Mesenchymal stem cell (in vitro differentiated cells and primary cell): ENCODE measurements around the gene GRID2.
"Not testable (repeated sequence)": the region's sequence is repeated elsewhere in the genome, so short reads cannot be mapped to it uniquely, and the experiment has no call there.

Experiments
- DNase-seq: peaks from one replicate; pipeline ENCODE4 v3.0.0-alpha.2; 2013
- H2AFZ ChIP-seq: one replicate; pipeline ENCODE4 v1.6.1; 2013; ENCODE audit warnings: low read depth, mild to moderate bottlenecking, control low read depth, inconsistent platforms, low read length, moderate library complexity
- H2AK5ac ChIP-seq: 2 replicates; pipeline ENCODE4 v1.6.1; 2013; ENCODE audit warnings: low read length, moderate library complexity, mild to moderate bottlenecking, inconsistent platforms; ENCODE audit not compliant: severe bottlenecking
- H2BK120ac ChIP-seq: one replicate; pipeline ENCODE4 v1.6.1; 2013; ENCODE audit warnings: low read depth, mild to moderate bottlenecking, inconsistent platforms, low read length, moderate library complexity
- H2BK12ac ChIP-seq, 2 experiments: one replicate each; pipeline ENCODE4 v1.6.1; 2013; ENCODE audit warnings: inconsistent platforms in 2 of 2, low read length in 2 of 2, mild to moderate bottlenecking in 2 of 2, moderate library complexity in 2 of 2, control low read depth in 1 of 2
- H2BK15ac ChIP-seq: one replicate; pipeline ENCODE4 v1.6.1; 2013; ENCODE audit warnings: mild to moderate bottlenecking, low read depth, inconsistent platforms; ENCODE audit not compliant: poor library complexity, severe bottlenecking
- H2BK5ac ChIP-seq: 2 replicates; pipeline ENCODE4 v1.6.1; 2013; ENCODE audit warnings: low read depth, mild to moderate bottlenecking, low read length, control low read depth, inconsistent platforms; ENCODE audit not compliant: poor library complexity, severe bottlenecking
- H3K14ac ChIP-seq, 2 experiments: one replicate each; pipeline ENCODE4 v1.6.1; 2013; ENCODE audit warnings: inconsistent platforms in 2 of 2, low read length in 2 of 2, control low read depth in 1 of 2, mild to moderate bottlenecking in 1 of 2, moderate library complexity in 1 of 2
- H3K18ac ChIP-seq, 2 experiments: one replicate each; pipeline ENCODE4 v1.6.1; 2013; ENCODE audit warnings: inconsistent platforms in 2 of 2, low read length in 2 of 2, control low read depth in 1 of 2, low read depth in 1 of 2, mild to moderate bottlenecking in 1 of 2
- H3K23ac ChIP-seq, 2 experiments: one replicate each; pipeline ENCODE4 v1.6.1; 2013; ENCODE audit warnings: inconsistent platforms in 2 of 2, low read length in 2 of 2, mild to moderate bottlenecking in 2 of 2, moderate library complexity in 2 of 2, control low read depth in 1 of 2
- H3K27ac ChIP-seq: 2 replicates; pipeline ENCODE4 v1.5.1; 2013; ENCODE audit warnings: mild to moderate bottlenecking, moderate library complexity, low read length, control low read depth, inconsistent platforms; ENCODE audit not compliant: poor library complexity, severe bottlenecking
- H3K27me3 ChIP-seq, 2 experiments: 2 replicates each; pipeline versions ENCODE4 v1.6.1 to v1.7.0; 2013; ENCODE audit warnings: low read length in 2 of 2, mild to moderate bottlenecking in 2 of 2, moderate library complexity in 2 of 2, control low read depth in 1 of 2, inconsistent platforms in 1 of 2; ENCODE audit not compliant: control insufficient read depth in 1 of 2, insufficient read depth in 1 of 2
- H3K36me3 ChIP-seq, 2 experiments: 2 replicates each; pipeline versions ENCODE4 v1.6.1 to v1.7.0; 2013; ENCODE audit warnings: low read length in 2 of 2, control low read depth in 1 of 2, inconsistent platforms in 1 of 2, low read depth in 1 of 2, mild to moderate bottlenecking in 1 of 2; ENCODE audit not compliant: insufficient read depth in 2 of 2, control insufficient read depth in 1 of 2
- H3K4ac ChIP-seq, 2 experiments: one replicate each; pipeline ENCODE4 v1.6.1; 2013; ENCODE audit warnings: inconsistent platforms in 2 of 2, low read length in 2 of 2, mild to moderate bottlenecking in 2 of 2, moderate library complexity in 2 of 2, control low read depth in 1 of 2, low read depth in 1 of 2
- H3K4me1 ChIP-seq: 2 replicates; pipeline ENCODE4 v1.6.1; 2013; ENCODE audit warnings: low read depth, low read length, control low read depth; ENCODE audit not compliant: control insufficient read depth, insufficient read depth
- H3K4me2 ChIP-seq: 2 replicates; pipeline ENCODE4 v1.6.1; 2013; ENCODE audit warnings: low read length, mild to moderate bottlenecking, inconsistent platforms; ENCODE audit not compliant: poor library complexity, severe bottlenecking
- H3K4me3 ChIP-seq, 2 experiments: 2 replicates each; pipeline versions ENCODE4 v1.5.1 to v1.7.0; 2013; ENCODE audit warnings: low read length in 2 of 2, mild to moderate bottlenecking in 2 of 2, control low read depth in 1 of 2, low read depth in 1 of 2; ENCODE audit not compliant: insufficient read depth in 1 of 2
- H3K79me1 ChIP-seq: replicated peaks from 2 replicates; pipeline ENCODE4 v1.6.1; 2013; ENCODE audit warnings: mild to moderate bottlenecking, control low read depth, low read length, inconsistent platforms; ENCODE audit not compliant: poor library complexity, severe bottlenecking
- H3K9ac ChIP-seq: 2 replicates; pipeline ENCODE4 v1.7.0; 2013; ENCODE audit warnings: mild to moderate bottlenecking, low read length, moderate library complexity
- H3K9me3 ChIP-seq: 2 replicates; pipeline ENCODE4 v1.7.0; 2013; ENCODE audit warnings: mild to moderate bottlenecking, low read length; ENCODE audit not compliant: control insufficient read depth
- H4K8ac ChIP-seq: one replicate; pipeline ENCODE4 v1.6.1; 2013; ENCODE audit warnings: inconsistent platforms, mild to moderate bottlenecking, low read length, moderate library complexity
- H4K91ac ChIP-seq: one replicate; pipeline ENCODE4 v1.6.1; 2013; ENCODE audit warnings: mild to moderate bottlenecking, low read length, inconsistent platforms
- WGBS: methylation state at CpG from one replicate; pipeline ENCODE4 v1.1.7; 2013; ENCODE audit warnings: mixed read lengths; 5-methylcytosine and 5-hydroxymethylcytosine counted together

Gene GRID2

GRCh38 chr4:93289241-93289640 is 985.5 kb downstream of the GRID2 start:
- WGBS = 100% methylated on average over 2 of the region's 2 CpGs
- Histone ChIP-seq H3K27me3 (no peaks in the 10 kb centered on the region), H3K9me3 (no peaks in the 10 kb centered on the region), H2BK120ac (no peak overlapping the region), H2BK15ac (no peak overlapping the region), H3K79me1 (no peaks in the 10 kb centered on the region), H2BK5ac (no peak overlapping the region), H2BK12ac (no peak overlapping the region), H3K18ac (no peak overlapping the region), H3K4ac (no peak overlapping the region), H3K4me3 (no peak overlapping the region), H3K27ac (no peak overlapping the region), H3K23ac (no peak overlapping the region), H3K4me1 (no peaks in the 10 kb centered on the region), H2AK5ac (no peak overlapping the region), H3K36me3 (no peaks in the 10 kb centered on the region), H4K8ac (no peak overlapping the region), H3K14ac (no peak overlapping the region), H4K91ac (no peak overlapping the region), H3K4me2 (no peak overlapping the region), H3K9ac (no peak overlapping the region), H2AFZ (no peak overlapping the region)
- DNase-seq = no peak

GRCh38 chr4:93289831-93290230 is 986.1 kb downstream of the GRID2 start:
- Histone ChIP-seq H2AFZ (no peak overlapping the region), H4K8ac (no peak overlapping the region), H3K4me3 (no peak overlapping the region), H2BK15ac (no peak overlapping the region), H2AK5ac (no peak overlapping the region), H3K36me3 (no peaks in the 10 kb centered on the region), H3K4me2 (no peak overlapping the region), H3K4me1 (no peaks in the 10 kb centered on the region), H3K9me3 (no peaks in the 10 kb centered on the region), H3K9ac (no peak overlapping the region), H2BK5ac (no peak overlapping the region), H3K23ac (no peak overlapping the region), H3K27ac (no peak overlapping the region), H4K91ac (no peak overlapping the region), H2BK12ac (no peak overlapping the region), H3K4ac (no peak overlapping the region), H3K18ac (no peak overlapping the region), H3K79me1 (no peaks in the 10 kb centered on the region), H3K14ac (no peak overlapping the region), H3K27me3 (no peaks in the 10 kb centered on the region), H2BK120ac (no peak overlapping the region)
- no peak for DNase-seq
- no CpG with 5 or more reads among the region's 2 CpGs for WGBS

GRCh38 chr4:93299118-93299517 is 995.4 kb downstream of the GRID2 start:
- no peak overlapping the region for H3K9ac ChIP-seq
- H3K4me1 ChIP-seq = no peaks in the 10 kb centered on the region
- H2AFZ ChIP-seq = no peak overlapping the region
- H2BK120ac ChIP-seq = no peak overlapping the region
- no peak overlapping the region for H2BK15ac ChIP-seq
- H3K4me2 ChIP-seq = no peak overlapping the region
- 96% methylated on average over 4 of the region's 5 CpGs for WGBS
- no peaks in the 10 kb centered on the region for H3K9me3 ChIP-seq
- H3K4ac ChIP-seq = no peak overlapping the region
- H3K79me1 ChIP-seq = no peaks in the 10 kb centered on the region
- H2BK12ac ChIP-seq = no peak overlapping the region
- no peak overlapping the region for H3K4me3 ChIP-seq
- no peak overlapping the region for H3K14ac ChIP-seq
- no peak overlapping the region for H3K23ac ChIP-seq
- no peak overlapping the region for H4K8ac ChIP-seq
- no peak for DNase-seq
- no peak overlapping the region for H2AK5ac ChIP-seq
- no peak overlapping the region for H4K91ac ChIP-seq
- H3K27ac ChIP-seq = no peak overlapping the region
- H3K18ac ChIP-seq = no peak overlapping the region
- H2BK5ac ChIP-seq = no peak overlapping the region
- H3K27me3 ChIP-seq = no peaks in the 10 kb centered on the region
- H3K36me3 ChIP-seq = no peaks in the 10 kb centered on the region

- not testable (repeated sequence) for H3K18ac ChIP-seq, H3K4me2 ChIP-seq, H4K8ac ChIP-seq, H3K36me3 ChIP-seq, H3K4me3 ChIP-seq, H2BK12ac ChIP-seq, H3K9me3 ChIP-seq, H3K27me3 ChIP-seq, H2AK5ac ChIP-seq, H3K79me1 ChIP-seq, DNase-seq, H2BK15ac ChIP-seq, H4K91ac ChIP-seq, H3K9ac ChIP-seq, H2AFZ ChIP-seq, H3K23ac ChIP-seq, H3K14ac ChIP-seq, H3K4me1 ChIP-seq, H3K4ac ChIP-seq, H2BK120ac ChIP-seq
- H2BK5ac ChIP-seq = peak overlapping the region; percentile 79
- 85% methylated on average over 2 of the region's 6 CpGs for WGBS
- peak overlapping the region; percentile 96 for H3K27ac ChIP-seq
Observed at GRCh38 chr4:93300780-93301555, 997.2 kb downstream of the GRID2 start.
